ENCODE measurements around the gene SERPINB8. TPM values are rescaled to one million over a fixed set of nuclear protein-coding genes. Genes with fewer than 3 reads are reported as not detected.

Gene SERPINB8
- total RNA-seq, 3 donors from 2014 or later, result 10.7 to 27.3 (median 12.3) TPM

GRCh38 chr18:63975628-63976027, 5.7 kb downstream of the SERPINB8 start:
- intact Hi-C loops (cut with DNase I, micrococcal nuclease), result no loop called here
- DNase-seq (no peak), ATAC-seq (no peak)
- TF ChIP-seq CTCF (IDR thresholded peaks at IDR 0.05), result no peak
- no peaks in the 10 kb centered on the region for H3K9me3 ChIP-seq
- no peaks in the 10 kb centered on the region for H3K36me3 ChIP-seq (ENCODE audit: low read depth)
- H3K4me3 ChIP-seq, result no peak overlapping the region
- H3K4me1 ChIP-seq (ENCODE audit: low read depth), result peaks cover 10% of the 10 kb centered on the region

GRCh38 chr18:63977040-63977439, 7.2 kb downstream of the SERPINB8 start:
- DNase-seq (no peak), ATAC-seq (no peak)
- H3K4me3 ChIP-seq, result no peak overlapping the region
- peaks cover 10% of the 10 kb centered on the region for H3K4me1 ChIP-seq (ENCODE audit: low read depth)
- no peaks in the 10 kb centered on the region for H3K9me3 ChIP-seq
- TF ChIP-seq CTCF (IDR thresholded peaks at IDR 0.05), result no peak
- intact Hi-C loops (cut with DNase I, micrococcal nuclease), result no loop called here
- no peaks in the 10 kb centered on the region for H3K36me3 ChIP-seq (ENCODE audit: low read depth)

GRCh38 chr18:63979409-63979920, 9.6 kb downstream of the SERPINB8 start:
- Histone ChIP-seq H3K4me3 (no peak overlapping the region), H3K9me3 (no peaks in the 10 kb centered on the region), H3K36me3 (ENCODE audit: low read depth) (no peaks in the 10 kb centered on the region), H3K4me1 (ENCODE audit: low read depth) (peaks cover 10% of the 10 kb centered on the region)
- DNase-seq (peak in 1 of 3 donors; percentile 78), ATAC-seq (peak; percentile 81)
- intact Hi-C loops (cut with DNase I, micrococcal nuclease), result no loop called here
- peak; percentile 60 for TF ChIP-seq CTCF (IDR thresholded peaks at IDR 0.05)

GRCh38 chr18:63980027-63980426, 10.1 kb downstream of the SERPINB8 start:
- intact Hi-C loops (cut with DNase I, micrococcal nuclease), result no loop called here
- no peak for TF ChIP-seq CTCF (IDR thresholded peaks at IDR 0.05)
- ATAC-seq, result no peak

GRCh38 chr18:63980896-63981460, 11.1 kb downstream of the SERPINB8 start:
- TF ChIP-seq CTCF (IDR thresholded peaks at IDR 0.05), result no peak
- H3K36me3 ChIP-seq (ENCODE audit: low read depth), result no peaks in the 10 kb centered on the region
- peaks cover 7% of the 10 kb centered on the region for H3K4me1 ChIP-seq (ENCODE audit: low read depth)
- DNase-seq (no peak), ATAC-seq (no peak)
- intact Hi-C loops (cut with DNase I, micrococcal nuclease), result no loop called here
- H3K9me3 ChIP-seq, result no peaks in the 10 kb centered on the region
- H3K4me3 ChIP-seq, result no peak overlapping the region

More at GRCh38 chr18:63980027-63980426, 10.1 kb downstream of the SERPINB8 start:
- Histone ChIP-seq H3K9me3 (no peaks in the 10 kb centered on the region), H3K36me3 (ENCODE audit: low read depth) (no peaks in the 10 kb centered on the region), H3K4me1 (ENCODE audit: low read depth) (peaks cover 7% of the 10 kb centered on the region), H3K4me3 (no peak overlapping the region)
- DNase-seq, result no peak
